ENCODE measurements around the gene NDUFB2.

The NDUFB2 gene

DNA sequence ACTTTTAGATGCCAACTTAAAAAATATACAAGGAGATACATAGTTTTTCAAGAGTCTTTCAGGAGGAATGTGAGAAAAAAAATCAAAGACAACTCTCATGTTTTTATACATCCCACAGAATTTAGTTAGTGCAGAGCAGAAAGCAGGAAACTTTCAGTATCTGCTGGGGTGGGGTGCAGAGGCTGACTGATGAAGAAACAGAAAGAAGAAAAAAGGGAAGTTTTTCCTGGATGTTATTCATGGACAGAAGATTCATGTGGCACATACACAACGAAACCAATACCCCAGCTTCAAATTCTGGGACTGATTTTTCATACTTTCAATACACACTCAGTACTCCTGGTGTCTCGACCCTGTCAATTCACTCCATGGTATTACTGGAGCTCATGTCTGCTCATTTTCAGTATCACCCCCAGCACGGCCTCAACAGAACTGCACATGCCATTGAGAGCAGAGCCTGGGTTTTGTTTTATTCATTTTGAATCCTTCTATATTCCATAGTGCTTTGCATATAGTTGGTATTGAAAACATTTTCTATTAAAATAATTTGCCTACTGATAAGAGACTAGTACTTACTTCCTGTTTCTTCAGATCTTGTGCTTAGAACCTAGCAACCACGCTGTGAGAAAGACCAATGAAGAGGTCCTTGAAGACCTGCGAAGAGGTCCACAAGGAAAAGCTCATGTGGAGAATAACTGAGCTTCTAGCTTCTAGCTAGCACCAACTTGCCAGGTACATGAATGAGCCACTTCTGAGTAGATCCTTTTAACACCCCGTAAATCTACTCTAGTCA is 49.0 kb downstream of the NDUFB2 start:
- DNase-seq: no peak

DNA sequence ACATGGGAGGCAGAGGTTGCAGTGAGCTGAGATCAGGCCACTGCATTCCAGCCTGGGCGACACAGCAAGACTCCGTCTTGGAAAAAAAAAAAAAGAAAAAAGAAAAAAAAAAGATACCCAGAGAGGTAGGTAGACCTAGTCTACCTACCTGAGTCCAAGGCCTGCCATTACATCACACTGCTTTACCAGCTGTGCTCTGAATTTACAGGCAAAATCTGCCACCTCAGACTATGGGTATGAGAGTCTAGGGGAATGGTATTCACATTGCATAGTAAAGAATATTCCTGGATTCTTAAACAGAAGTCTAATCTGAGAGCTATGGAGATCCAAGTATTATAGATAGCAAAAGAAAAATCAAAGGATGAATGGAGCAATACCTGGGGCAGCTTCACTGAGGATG is 50.2 kb downstream of the NDUFB2 start:
- DNase-seq: no peak

DNA sequence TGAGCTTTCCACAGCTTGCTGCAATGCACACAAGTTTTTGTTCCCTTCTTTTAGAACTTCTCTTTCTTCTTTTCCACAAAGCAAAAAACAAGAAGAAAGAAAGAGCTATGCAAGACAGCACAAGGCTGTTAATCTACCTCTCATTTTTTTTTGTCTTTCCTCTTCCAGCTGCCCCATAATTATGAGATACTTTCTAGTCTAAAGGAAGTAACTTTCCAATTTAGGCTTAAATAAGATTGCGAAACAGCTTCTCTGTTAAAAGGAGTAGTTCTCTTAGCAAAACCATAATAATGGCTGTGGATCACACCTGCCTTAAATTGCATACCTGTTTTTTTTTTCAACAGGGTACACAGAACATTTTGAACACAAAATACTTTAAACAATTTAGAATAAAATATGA is 56.0 kb downstream of the NDUFB2 start:
- no peak for DNase-seq

DNA sequence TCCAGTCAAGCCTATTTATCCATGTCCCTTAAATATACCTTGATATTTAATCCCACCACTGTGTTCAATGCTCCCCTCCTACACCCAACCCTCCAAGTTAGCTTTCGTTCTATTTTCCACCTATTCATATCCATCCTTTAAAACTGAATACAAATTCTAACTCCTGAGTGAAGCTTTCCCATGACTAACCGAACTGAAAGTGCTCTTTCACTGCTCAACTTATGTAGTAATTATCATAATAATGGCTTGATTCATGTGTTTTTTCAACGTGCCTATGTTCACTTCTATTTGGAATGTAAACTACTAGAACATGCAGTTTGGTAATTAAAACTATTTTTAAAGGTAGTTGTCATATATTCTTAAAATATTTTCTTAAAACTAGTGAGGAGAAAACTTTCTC is 58.0 kb downstream of the NDUFB2 start:
- no peak for DNase-seq
